ENCODE data around the gene RASA2. TPM values are rescaled to one million over a fixed set of nuclear protein-coding genes. Genes with fewer than 3 reads are reported as not detected.

RASA2 gene
- polyA plus RNA-seq, 1 donor (not counting 4 experiments of a cell fraction or from before 2014, with no cell fraction given), result 10.3 TPM

DNA sequence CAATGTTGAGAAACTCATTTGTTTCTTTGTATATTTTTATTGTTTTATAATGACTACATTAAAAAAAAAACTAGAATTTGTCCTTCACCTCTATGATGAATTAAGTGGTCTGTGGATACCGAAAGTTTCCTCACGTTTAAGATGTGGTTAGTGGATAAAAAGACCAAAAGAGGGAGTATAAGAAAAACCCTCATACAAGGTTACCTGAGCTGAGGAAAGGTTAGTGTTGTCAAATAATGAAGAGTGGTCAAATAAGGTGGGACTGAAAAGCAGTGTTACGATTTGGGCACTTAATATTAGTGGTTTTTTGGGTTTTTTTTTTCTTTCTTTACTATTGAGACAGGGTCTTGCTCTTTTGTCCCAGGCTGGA lies 21.2 kb downstream of the RASA2 start:
- TF ChIP-seq EZH2 (IDR thresholded peaks at IDR 0.05; ENCODE audit: low read length) (no peak), CTCF (optimal IDR thresholded peaks at IDR 0.05 in 1 of 3, IDR thresholded peaks at IDR 0.05 in 1 of 3, conservative IDR thresholded peaks at IDR 0.05 in 1 of 3; ENCODE audit: extremely low read depth in 1 of 3, insufficient read depth in 2 of 3, low read length in 3 of 3) (no peak)
- peaks cover 82% of the 10 kb centered on the region for H3K79me2 ChIP-seq (ENCODE audit: control insufficient read depth, insufficient read depth, low read length)
- peaks cover 2% of the 10 kb centered on the region for H4K20me1 ChIP-seq (ENCODE audit: control insufficient read depth, extremely low read depth, insufficient read depth, low read length)

DNA sequence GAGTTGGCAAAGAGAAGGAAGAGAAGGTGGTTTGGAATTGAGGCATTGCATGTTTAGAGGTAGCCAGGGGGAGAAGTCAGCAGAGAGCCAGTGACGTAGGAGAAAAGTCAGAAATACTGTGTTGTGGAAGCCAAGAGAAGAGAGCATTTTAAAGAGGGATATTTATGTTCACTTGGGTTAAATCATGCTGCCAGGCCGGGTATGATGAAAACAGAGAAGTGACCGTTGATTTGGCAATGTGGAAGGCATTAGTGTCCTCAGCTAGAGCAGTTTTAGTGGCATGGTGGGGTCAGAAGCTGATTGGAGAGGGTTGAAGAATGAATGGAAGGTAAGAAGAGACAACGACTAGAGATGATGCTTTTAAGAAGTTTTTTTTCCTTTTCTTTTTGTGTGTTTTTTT lies 24.5 kb downstream of the RASA2 start:
- Histone ChIP-seq H3K9me1 (ENCODE audit: control insufficient read depth, extremely low read depth, insufficient read depth, low read length) (no peaks in the 10 kb centered on the region), H3K36me3 (ENCODE audit: control insufficient read depth in 2 of 2, extremely low read depth in 1 of 2, insufficient read depth in 2 of 2, low read length in 2 of 2) (no peaks in the 10 kb centered on the region), H3K9ac (ENCODE audit: control insufficient read depth, extremely low read depth, insufficient read depth, low read length) (no peak overlapping the region), H3K9me3 (ENCODE audit: control insufficient read depth, low read depth, low read length) (no peaks in the 10 kb centered on the region), H4K20me1 (ENCODE audit: control insufficient read depth, extremely low read depth, insufficient read depth, low read length) (peaks cover 2% of the 10 kb centered on the region), H3K4me2 (ENCODE audit: control insufficient read depth, extremely low read depth, insufficient read depth, low read depth, low read length) (no peak overlapping the region), H3K27ac (ENCODE audit: control insufficient read depth, insufficient read depth, low read length) (no peak overlapping the region), H3K27me3 (ENCODE audit: control insufficient read depth, extremely low read depth, insufficient read depth, low read length) (no peaks in the 10 kb centered on the region), H3K79me2 (ENCODE audit: control insufficient read depth, insufficient read depth, low read length) (peaks cover 50% of the 10 kb centered on the region), H3K4me1 (ENCODE audit: control insufficient read depth, extremely low read depth, insufficient read depth, low read length) (no peaks in the 10 kb centered on the region), H3K4me3 (ENCODE audit: control insufficient read depth in 2 of 3, extremely low read depth in 1 of 3, insufficient read depth in 2 of 3, low read depth in 1 of 3, low read length in 3 of 3) (no peak overlapping the region), H2AFZ (ENCODE audit: control insufficient read depth, low read length) (no peak overlapping the region)
- DNase-seq (ENCODE audit: low read depth, low spot score) (no peak), FAIRE-seq (no peak)
- TF ChIP-seq CTCF (optimal IDR thresholded peaks at IDR 0.05 in 1 of 3, IDR thresholded peaks at IDR 0.05 in 1 of 3, conservative IDR thresholded peaks at IDR 0.05 in 1 of 3; ENCODE audit: extremely low read depth in 1 of 3, insufficient read depth in 2 of 3, low read length in 3 of 3) (no peak), EZH2 (IDR thresholded peaks at IDR 0.05; ENCODE audit: low read length) (no peak)
- dilution Hi-C loops (cut with MboI; ENCODE audit: extremely low pct_ligation_motif_present, low sequenced_read_pairs), result no loop called here

More for the DNA sequence above, 21.2 kb downstream of the RASA2 start:
- no peak overlapping the region for H3K27ac ChIP-seq (ENCODE audit: control insufficient read depth, insufficient read depth, low read length)
- H3K27me3 ChIP-seq (ENCODE audit: control insufficient read depth, extremely low read depth, insufficient read depth, low read length), result no peaks in the 10 kb centered on the region
- H3K36me3 ChIP-seq (ENCODE audit: control insufficient read depth in 2 of 2, extremely low read depth in 1 of 2, insufficient read depth in 2 of 2, low read length in 2 of 2), result no peaks in the 10 kb centered on the region
- no peak overlapping the region for H3K9ac ChIP-seq (ENCODE audit: control insufficient read depth, extremely low read depth, insufficient read depth, low read length)
- H3K9me3 ChIP-seq (ENCODE audit: control insufficient read depth, low read depth, low read length), result no peaks in the 10 kb centered on the region
- FAIRE-seq (no peak), DNase-seq (ENCODE audit: low read depth, low spot score) (no peak)
- no peaks in the 10 kb centered on the region for H3K9me1 ChIP-seq (ENCODE audit: control insufficient read depth, extremely low read depth, insufficient read depth, low read length)
- dilution Hi-C loops (cut with MboI; ENCODE audit: extremely low pct_ligation_motif_present, low sequenced_read_pairs), result no loop called here
- no peak overlapping the region for H3K4me3 ChIP-seq (ENCODE audit: control insufficient read depth in 2 of 3, extremely low read depth in 1 of 3, insufficient read depth in 2 of 3, low read depth in 1 of 3, low read length in 3 of 3)
- no peaks in the 10 kb centered on the region for H3K4me1 ChIP-seq (ENCODE audit: control insufficient read depth, extremely low read depth, insufficient read depth, low read length)
- H3K4me2 ChIP-seq (ENCODE audit: control insufficient read depth, extremely low read depth, insufficient read depth, low read depth, low read length), result no peak overlapping the region
- H2AFZ ChIP-seq (ENCODE audit: control insufficient read depth, low read length), result no peak overlapping the region
